MCF 10A (cell line): Measurements from ENCODE around the gene NFE2L1. TPM values are rescaled to one million over a fixed set of nuclear protein-coding genes. Genes with fewer than 3 reads are reported as not detected.

ENCODE experiments used
- BruUV-seq: library from RNA; stranded (reverse); fragments of 400-500 nt; replicated peaks from 2 replicates; lab custom pipeline; 2021; lab: Mats Ljungman, UMichigan
- CTCF ChIA-PET: fragments of 300-600 bp; sonication (Branson Sonifier 250); formaldehyde crosslinking; extraction: SDS; loops from one replicate; lab custom pipeline; 2021; ENCODE audit warnings: antibody characterized with exemption, inconsistent platforms; lab: Yijun Ruan, JAX
- POLR2A ChIA-PET: fragments of 300-600, 350-650 bp; sonication (Branson Sonifier 250); formaldehyde crosslinking; extraction: SDS; loops from one replicate; lab custom pipeline; 2020; ENCODE audit warnings: antibody characterized with exemption, inconsistent platforms; lab: Yijun Ruan, JAX
- DNase-seq: peaks from one replicate; pipeline ENCODE4 v3.0.0-alpha.2; 2018; ENCODE audit not compliant: unreplicated experiment
- H3K27ac Mint-ChIP-seq: one replicate; pipeline ENCODE4 v1.8.0; 2022; ENCODE audit warnings: mild to moderate bottlenecking, low read depth, mixed read lengths; ENCODE audit not compliant: unreplicated experiment
- H3K27me3 Mint-ChIP-seq: one replicate; pipeline ENCODE4 v1.8.0; 2022; ENCODE audit warnings: mixed read lengths; ENCODE audit not compliant: insufficient read depth, unreplicated experiment
- H3K36me3 Mint-ChIP-seq: one replicate; pipeline ENCODE4 v1.8.0; 2022; ENCODE audit warnings: mild to moderate bottlenecking, moderate library complexity, mixed read lengths; ENCODE audit not compliant: insufficient read depth, unreplicated experiment
- H3K4me1 Mint-ChIP-seq: one replicate; pipeline ENCODE4 v1.8.0; 2022; ENCODE audit warnings: mixed read lengths; ENCODE audit not compliant: insufficient read depth, unreplicated experiment
- H3K4me3 Mint-ChIP-seq: one replicate; pipeline ENCODE4 v1.8.0; 2022; ENCODE audit warnings: mild to moderate bottlenecking, moderate library complexity, mixed read lengths; ENCODE audit not compliant: unreplicated experiment
- H3K9me3 Mint-ChIP-seq: one replicate; pipeline ENCODE4 v1.8.0; 2022; ENCODE audit warnings: mixed read lengths; ENCODE audit not compliant: unreplicated experiment
- CTCF ChIP-seq: fragments of 200-600 bp; IDR thresholded peaks from one replicate; pipeline ENCODE4 v1.8.0; 2022; ENCODE audit warnings: antibody characterized with exemption, mild to moderate bottlenecking; ENCODE audit not compliant: unreplicated experiment
- intact Hi-C: fragments of 100-400 bp; cut with micrococcal nuclease; formaldehyde crosslinking; loops from 2 replicates; pipeline ENCODE4 v1.14.1; 2022
- total RNA-seq: library from RNA; stranded (reverse); gene quantifications from 2 replicates; pipeline ENCODE4 v1.2.3, GENCODE V29; 2022

Gene NFE2L1
- total RNA-seq, 1 experiment from 2014 or later = 235 TPM

DNA sequence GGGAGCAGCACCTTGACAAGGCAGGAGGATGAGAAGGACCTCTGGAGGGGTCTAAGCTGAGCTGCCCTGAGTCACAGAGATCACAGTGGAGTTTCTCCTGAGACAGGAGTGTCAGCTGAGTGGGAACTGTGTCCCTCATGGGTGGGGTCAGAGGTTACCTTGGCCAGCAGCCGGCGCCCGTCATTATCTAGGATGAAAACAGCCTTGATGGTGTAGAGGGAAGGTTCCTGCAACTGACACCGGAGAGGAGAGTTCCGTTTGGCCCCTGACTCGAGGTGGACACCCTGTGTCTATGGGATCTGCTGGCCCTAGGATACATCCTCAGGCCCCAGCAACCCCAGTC is 11.5 kb upstream of the NFE2L1 start:
- Mint-ChIP-seq H3K4me1 (no peaks in the 10 kb centered on the region), H3K27ac (no peak overlapping the region), H3K9me3 (no peaks in the 10 kb centered on the region), H3K36me3 (no peaks in the 10 kb centered on the region), H3K4me3 (no peak overlapping the region), H3K27me3 (no peaks in the 10 kb centered on the region)
- CTCF ChIA-PET = interaction anchor here (0.6 to 2.3 kb wide), 2 partner anchors 9 to 61 kb away, joined by 3 to 13 read pairs; no protein-coding TSS in a partner anchor
- POLR2A ChIA-PET = interaction anchor here (0.6 to 1.8 kb wide), 6 partner anchors 9 to 95 kb away, joined by 3 to 8 read pairs (median 4); partner anchors contain the start of genes NFE2L1 and PNPO
- intact Hi-C loops = no loop called here
- no TSS peak for BruUV-seq
- no peak for TF ChIP-seq CTCF
- no peak for DNase-seq

DNA sequence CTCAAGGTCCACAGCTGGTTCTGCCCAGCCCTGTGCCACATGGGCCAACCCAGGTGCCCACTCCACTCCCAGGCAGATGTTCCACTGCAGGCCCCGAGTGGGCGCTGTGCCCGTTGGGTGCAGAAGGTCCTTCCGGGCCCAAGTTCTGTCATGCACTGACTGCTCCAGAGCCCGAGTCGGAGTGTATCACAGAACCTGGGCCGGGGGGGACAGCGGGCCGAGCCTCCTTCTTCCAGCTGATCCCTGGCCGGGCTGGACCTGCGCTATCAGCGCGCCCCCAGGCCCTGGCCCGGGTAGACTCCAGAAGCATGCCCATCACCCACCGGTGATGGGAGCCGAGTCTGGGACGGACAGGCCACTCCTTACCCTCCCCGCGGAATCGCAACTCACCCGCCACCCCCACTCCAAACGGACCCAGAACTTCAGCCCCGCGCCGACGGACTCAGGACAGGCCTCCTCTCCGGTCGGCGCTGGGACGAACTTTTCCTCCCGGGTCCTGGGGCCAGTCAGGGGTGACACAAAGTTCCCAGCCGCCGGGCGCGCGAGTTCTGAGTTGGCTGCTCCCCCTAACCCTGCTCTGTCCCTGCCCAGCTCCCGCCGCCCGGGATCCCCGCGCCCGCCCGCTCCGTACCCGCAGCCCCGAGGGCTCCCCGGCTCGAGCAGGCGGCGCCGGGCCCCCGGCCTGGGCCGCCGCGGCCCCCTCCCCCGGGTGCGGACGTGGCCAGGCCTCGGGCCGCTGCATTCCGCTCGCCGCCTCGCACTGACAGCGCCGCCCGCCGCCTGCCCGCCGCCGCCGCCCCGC is 10.9 kb upstream of the NFE2L1 start, which contains the start of gene COPZ2:
Gene COPZ2, minus strand, starts transcription at position 762 of the 802 bp plus-strand sequence. Its CDS starts 20 bp downstream, at position 742.
- H3K27ac Mint-ChIP-seq = no peak within 1 kb of the TSS
- peak within 1 kb of the TSS; percentile 63 for H3K4me3 Mint-ChIP-seq
- intact Hi-C loops = no loop called here
- no TSS peak for BruUV-seq
- H3K4me1 Mint-ChIP-seq = no peaks in the 10 kb centered on the region
- H3K9me3 Mint-ChIP-seq = no peaks in the 10 kb centered on the region
- no peaks in the 10 kb centered on the region for H3K36me3 Mint-ChIP-seq
- ChIA-PET POLR2A (interaction anchor here (1.8 kb wide), 1 partner anchor 10 kb away, joined by 7 read pairs; no protein-coding TSS in a partner anchor), CTCF (interaction anchor here (0.6 to 2.3 kb wide), 2 partner anchors 10 to 61 kb away, joined by 3 to 13 read pairs; no protein-coding TSS in a partner anchor)
- no peak for DNase-seq
- no peaks in the 10 kb centered on the region for H3K27me3 Mint-ChIP-seq
- TF ChIP-seq CTCF = no peak

DNA sequence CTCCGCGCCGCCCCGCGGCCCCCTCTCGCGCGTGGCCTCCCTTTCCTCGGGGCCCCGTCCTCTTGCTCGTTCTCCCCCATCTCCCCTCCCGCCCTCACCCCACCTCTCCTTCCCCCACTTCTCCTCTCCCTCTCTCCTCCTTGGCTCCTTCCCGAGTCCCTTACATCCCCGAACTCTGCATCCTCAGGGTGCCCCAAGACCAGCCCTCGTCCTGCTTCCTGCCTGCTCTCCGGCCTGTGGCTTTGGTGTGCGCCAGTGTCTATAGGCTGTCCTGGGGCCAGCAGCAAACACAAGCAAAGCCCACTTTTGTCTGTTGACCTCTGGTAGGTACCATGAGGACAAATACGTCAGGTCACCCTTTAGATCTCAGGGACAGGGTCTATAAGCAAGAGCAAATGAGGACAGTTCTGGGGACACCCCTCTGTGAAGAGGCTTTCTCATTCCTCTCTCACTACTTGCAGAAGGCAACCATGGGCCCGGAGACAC is 10.3 kb upstream of the NFE2L1 start:
- POLR2A ChIA-PET = no interaction called here
- Mint-ChIP-seq H3K36me3 (no peaks in the 10 kb centered on the region), H3K27me3 (no peaks in the 10 kb centered on the region), H3K4me1 (no peaks in the 10 kb centered on the region), H3K27ac (no peak overlapping the region), H3K4me3 (peak overlapping the region; percentile 63), H3K9me3 (no peaks in the 10 kb centered on the region)
- BruUV-seq = no TSS peak
- no peak for TF ChIP-seq CTCF
- CTCF ChIA-PET = interaction anchor here (1.8 kb wide), 1 partner anchor 11 kb away, joined by 9 read pairs; no protein-coding TSS in a partner anchor
- no peak for DNase-seq
- intact Hi-C loops = no loop called here

DNA sequence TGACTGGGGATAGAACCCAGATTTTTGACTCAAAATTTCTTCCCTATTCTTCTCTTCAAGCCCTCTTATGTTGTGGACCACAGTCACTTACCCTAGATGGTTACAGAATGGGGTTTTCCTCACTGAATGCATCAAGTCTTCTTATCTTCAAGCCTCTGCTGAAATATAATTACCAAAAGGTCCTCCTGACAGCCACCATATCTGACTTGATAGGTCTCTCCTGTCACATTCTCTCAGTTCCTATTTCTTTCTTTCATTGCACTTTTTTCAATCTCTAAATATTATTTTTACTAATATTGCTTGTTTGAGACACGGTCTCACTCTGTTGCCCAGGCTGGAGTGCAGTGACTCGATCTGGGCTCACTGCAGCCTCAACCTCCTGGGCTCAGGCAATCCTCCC is 9.5 kb upstream of the NFE2L1 start:
- no peak for DNase-seq
- no peaks in the 10 kb centered on the region for H3K4me1 Mint-ChIP-seq
- intact Hi-C loops = no loop called here
- no peak for TF ChIP-seq CTCF
- ChIA-PET CTCF (interaction anchor here (1.8 kb wide), 1 partner anchor 12 kb away, joined by 9 read pairs; no protein-coding TSS in a partner anchor), POLR2A (interaction anchor here (0.8 kb wide), 2 partner anchors 8 to 9 kb away, joined by 3 read pairs; no protein-coding TSS in a partner anchor)
- H3K27ac Mint-ChIP-seq = no peak overlapping the region
- H3K4me3 Mint-ChIP-seq = no peak overlapping the region
- BruUV-seq = no TSS peak
- H3K27me3 Mint-ChIP-seq = no peaks in the 10 kb centered on the region
- H3K36me3 Mint-ChIP-seq = no peaks in the 10 kb centered on the region
- no peaks in the 10 kb centered on the region for H3K9me3 Mint-ChIP-seq
